ENCODE results near the gene KMT5C. TPM values are rescaled to one million over a fixed set of nuclear protein-coding genes. Genes with fewer than 3 reads are reported as not detected.
A peak's percentile ranks its signal among the peaks of the same experiment; 100 is the strongest.

The KMT5C gene
- total RNA-seq, 1 experiment from 2014 or later: 54.5 TPM

DNA sequence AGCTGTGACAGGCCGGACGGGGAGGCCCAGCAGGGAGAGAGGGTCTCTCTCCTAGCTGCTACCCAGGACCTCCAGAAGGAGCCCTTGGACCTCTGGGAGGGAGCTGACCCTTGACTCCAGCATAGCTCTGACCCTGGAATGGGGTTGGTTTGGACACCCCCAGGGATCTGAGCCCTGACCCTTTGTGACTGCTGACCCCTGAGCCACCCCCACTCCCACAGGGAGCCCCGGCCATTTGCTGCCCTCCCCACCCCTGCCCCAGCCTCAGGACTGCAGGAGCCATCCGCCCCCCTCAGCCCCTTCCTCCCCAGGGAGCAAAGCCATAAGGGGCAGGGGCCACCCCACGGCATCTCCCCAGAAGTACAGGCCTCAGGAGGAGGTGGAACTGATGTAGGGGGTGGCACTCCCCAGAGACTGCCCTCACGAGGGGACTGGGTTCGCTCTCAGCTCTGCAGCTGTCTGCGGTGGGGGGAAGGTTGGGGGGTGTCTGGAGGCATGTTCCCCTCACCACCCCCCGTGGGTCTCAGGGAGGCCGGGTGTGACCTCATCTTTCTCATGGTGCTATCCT, 7.8 kb downstream of the KMT5C start:
- Histone ChIP-seq H2AFZ (ENCODE audit: low read length) (no peak overlapping the region), H3K79me1 (ENCODE audit: insufficient read depth, low read depth, low read length, poor library complexity, severe bottlenecking) (no peaks in the 10 kb centered on the region), H3K27me3 (ENCODE audit: insufficient read depth, low read length) (peaks cover 5% of the 10 kb centered on the region; the same call in 1 of the 2 replicates), H3K23me2 (ENCODE audit: insufficient read length, low read depth, low read length, poor library complexity, severe bottlenecking) (peaks cover 3% of the 10 kb centered on the region), H2BK120ac (ENCODE audit: low read depth, low read length, poor library complexity, severe bottlenecking) (no peak overlapping the region), H4K20me1 (ENCODE audit: control insufficient read depth, insufficient read depth, insufficient read length) (no peaks in the 10 kb centered on the region), H2BK20ac (ENCODE audit: low read depth, low read length, poor library complexity, severe bottlenecking) (no peak overlapping the region), H3K14ac (ENCODE audit: insufficient read depth, low read length) (peak overlapping the region; percentile 23), H3K79me2 (ENCODE audit: insufficient read depth, low read length) (no peaks in the 10 kb centered on the region), H3K56ac (ENCODE audit: insufficient read length, low read depth, low read length) (no peak overlapping the region), H3K9me3 (ENCODE audit: control insufficient read depth, low read depth, low read length) (no peaks in the 10 kb centered on the region), H3K18ac (ENCODE audit: insufficient read length, low read depth, low read length) (no peak overlapping the region), H3K9ac (ENCODE audit: extremely low read depth, insufficient read length, low read length) (no peak overlapping the region), H3K4ac (ENCODE audit: low read depth, low read length) (no peak overlapping the region), H2AK5ac (ENCODE audit: insufficient read length, low read length) (no peak overlapping the region), H3K4me2 (ENCODE audit: insufficient read depth, insufficient read length, low read length) (no peak overlapping the region), H4K5ac (ENCODE audit: insufficient read length, low read depth, low read length) (no peak overlapping the region), H2BK15ac (ENCODE audit: low read depth, low read length) (no peak overlapping the region), H3K27ac (ENCODE audit: insufficient read length, low read depth, low read length) (no peak overlapping the region), H3T11ph (ENCODE audit: low read length) (no peak overlapping the region), H2BK5ac (ENCODE audit: insufficient read length, low read length) (no peak overlapping the region), H3K23ac (ENCODE audit: insufficient read length, low read depth, low read length) (no peak overlapping the region), H3K4me1 (ENCODE audit: insufficient read depth, low read length) (peaks cover 2% of the 10 kb centered on the region; the same call in 1 of the 2 replicates), H4K91ac (ENCODE audit: insufficient read length, low read depth, low read length) (no peak overlapping the region), H2BK12ac (ENCODE audit: insufficient read length, low read depth, low read length) (no peak overlapping the region), H4K8ac (replicated peaks; ENCODE audit: insufficient read length, low read depth, low read length) (no peak overlapping the region)
- Mint-ChIP-seq H3K27me3 (ENCODE audit: low read depth) (peaks cover 22% of the 10 kb centered on the region), H3K4me1 (peaks cover 53 to 73% of the 10 kb centered on the region in 2 experiments), H3K36me3 (ENCODE audit: insufficient read depth in 1 of 3, low read depth in 3 of 3) (peaks cover 20 to 62% (median 47%) of the 10 kb centered on the region in 3 experiments; a peak in 6 of 7 replicates), H3K27ac (peak overlapping the region; percentile 75 to 99 (median 92); a peak in 5 of 7 replicates), H3K9me3 (no peaks in the 10 kb centered on the region; a peak in 1 of 5 replicates), H3K4me3 (peak overlapping the region; percentile 22 to 72; a peak in 3 of 5 replicates)
- no peak for DNase-seq
- TF ChIP-seq CTCF (conservative IDR thresholded peaks at IDR 0.05): no peak
- WGBS (ENCODE audit: extremely low coverage, insufficient read length, low lambda C conversion rate): no CpG with 5 or more reads among the region's 10 CpGs
